ENCODE results near the gene LTBP3. TPM values are rescaled to one million over a fixed set of nuclear protein-coding genes. Genes with fewer than 3 reads are reported as not detected.

Gene LTBP3
- total RNA-seq, 1 donor, result 23.7 TPM

DNA sequence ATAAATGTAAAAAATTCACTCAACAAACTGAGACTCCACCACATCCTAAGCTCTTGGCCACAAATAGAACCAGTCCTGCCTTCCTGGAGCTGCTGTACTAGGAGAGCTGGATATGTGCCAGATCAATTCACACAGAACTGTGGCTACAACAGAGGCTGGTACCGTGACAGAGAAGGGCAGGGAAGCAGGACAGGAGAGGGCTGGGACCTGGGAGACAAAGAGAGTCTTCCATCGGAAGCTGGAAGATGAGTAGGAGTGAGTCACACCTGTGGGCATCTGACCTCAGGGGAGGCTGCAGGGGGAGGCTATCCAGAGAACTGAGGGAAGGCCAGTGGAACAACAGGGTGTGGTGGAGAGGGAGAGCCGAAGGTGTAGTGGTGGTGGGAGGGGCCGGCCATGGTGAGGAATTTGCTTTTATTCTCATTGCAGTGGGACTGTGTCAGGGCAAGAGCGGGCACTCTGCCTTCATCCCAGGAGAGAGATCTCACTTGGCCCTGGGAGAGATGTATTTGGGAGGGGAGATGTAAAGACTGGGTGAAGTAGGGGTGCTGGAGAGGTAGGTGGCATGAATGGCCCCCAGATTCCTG, 1.9 kb upstream of the LTBP3 start:
- TF ChIP-seq, protein P1, sequence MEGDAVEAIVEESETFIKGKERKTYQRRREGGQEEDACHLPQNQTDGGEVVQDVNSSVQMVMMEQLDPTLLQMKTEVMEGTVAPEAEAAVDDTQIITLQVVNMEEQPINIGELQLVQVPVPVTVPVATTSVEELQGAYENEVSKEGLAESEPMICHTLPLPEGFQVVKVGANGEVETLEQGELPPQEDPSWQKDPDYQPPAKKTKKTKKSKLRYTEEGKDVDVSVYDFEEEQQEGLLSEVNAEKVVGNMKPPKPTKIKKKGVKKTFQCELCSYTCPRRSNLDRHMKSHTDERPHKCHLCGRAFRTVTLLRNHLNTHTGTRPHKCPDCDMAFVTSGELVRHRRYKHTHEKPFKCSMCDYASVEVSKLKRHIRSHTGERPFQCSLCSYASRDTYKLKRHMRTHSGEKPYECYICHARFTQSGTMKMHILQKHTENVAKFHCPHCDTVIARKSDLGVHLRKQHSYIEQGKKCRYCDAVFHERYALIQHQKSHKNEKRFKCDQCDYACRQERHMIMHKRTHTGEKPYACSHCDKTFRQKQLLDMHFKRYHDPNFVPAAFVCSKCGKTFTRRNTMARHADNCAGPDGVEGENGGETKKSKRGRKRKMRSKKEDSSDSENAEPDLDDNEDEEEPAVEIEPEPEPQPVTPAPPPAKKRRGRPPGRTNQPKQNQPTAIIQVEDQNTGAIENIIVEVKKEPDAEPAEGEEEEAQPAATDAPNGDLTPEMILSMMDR (IDR thresholded peaks at IDR 0.05; ENCODE audit: insufficient read depth, low read depth, low read length), result no peak
- H3K4me3 ChIP-seq (ENCODE audit: low read depth, low read length), result no peak overlapping the region
- peak; percentile 23 for DNase-seq (ENCODE audit: low read depth)

DNA sequence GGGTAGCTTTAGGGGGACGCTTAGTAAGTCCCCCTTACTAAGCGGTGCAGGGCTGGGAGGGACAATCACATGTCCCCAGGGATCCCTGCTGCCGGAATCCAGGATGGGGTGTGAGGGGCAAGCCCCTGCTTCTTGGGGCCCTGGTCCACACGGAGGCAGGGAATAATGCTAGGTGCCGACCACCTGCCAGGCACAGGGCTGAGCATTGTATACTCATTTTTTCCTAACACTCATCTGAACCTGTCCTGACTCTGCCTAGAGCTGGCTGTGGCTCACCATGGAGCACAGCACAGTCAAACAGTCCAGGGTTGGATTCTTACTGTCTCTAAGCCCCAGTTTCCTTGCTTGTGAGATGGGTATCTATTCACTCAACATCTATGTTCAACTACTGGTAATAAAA, 1.4 kb upstream of the LTBP3 start:
- DNase-seq (ENCODE audit: low read depth), result no peak
- TF ChIP-seq, protein P1 (IDR thresholded peaks at IDR 0.05; ENCODE audit: insufficient read depth, low read depth, low read length), result no peak
- H3K4me3 ChIP-seq (ENCODE audit: low read depth, low read length), result no peak overlapping the region

DNA sequence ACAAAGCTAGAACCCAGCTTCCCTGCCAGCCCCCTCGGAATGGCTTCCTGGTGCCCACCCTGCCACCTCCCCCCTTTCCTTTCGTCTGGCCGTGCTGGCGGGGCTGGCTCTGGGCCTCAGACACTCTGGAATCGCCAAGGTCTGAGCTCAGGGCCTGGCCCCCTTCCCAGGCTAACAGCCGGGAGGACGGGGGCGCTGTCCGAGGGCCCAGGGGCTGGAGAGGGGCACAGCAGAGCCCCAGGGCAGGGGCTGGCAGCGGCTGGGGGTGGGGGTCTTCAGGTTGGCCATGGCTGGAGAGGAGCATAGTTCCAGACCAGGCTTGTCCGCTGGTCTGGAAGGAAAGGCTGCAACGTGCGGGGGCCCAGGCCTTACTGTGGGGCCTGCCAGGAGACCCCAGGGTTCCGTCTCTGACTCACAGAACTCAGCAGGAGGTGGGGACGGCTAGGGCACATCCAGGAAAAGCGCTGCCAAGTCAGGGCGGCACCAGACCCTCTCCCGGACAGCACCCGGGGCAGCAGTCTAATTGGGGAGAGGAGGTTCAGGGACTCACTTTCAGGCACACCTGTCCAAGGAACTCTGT, 861 bp upstream of the LTBP3 start:
- H3K4me3 ChIP-seq (ENCODE audit: low read depth, low read length), result peak overlapping the region; percentile 62
- TF ChIP-seq, protein P1 (IDR thresholded peaks at IDR 0.05; ENCODE audit: insufficient read depth, low read depth, low read length), result no peak
- peak; percentile 32 for DNase-seq (ENCODE audit: low read depth)

DNA sequence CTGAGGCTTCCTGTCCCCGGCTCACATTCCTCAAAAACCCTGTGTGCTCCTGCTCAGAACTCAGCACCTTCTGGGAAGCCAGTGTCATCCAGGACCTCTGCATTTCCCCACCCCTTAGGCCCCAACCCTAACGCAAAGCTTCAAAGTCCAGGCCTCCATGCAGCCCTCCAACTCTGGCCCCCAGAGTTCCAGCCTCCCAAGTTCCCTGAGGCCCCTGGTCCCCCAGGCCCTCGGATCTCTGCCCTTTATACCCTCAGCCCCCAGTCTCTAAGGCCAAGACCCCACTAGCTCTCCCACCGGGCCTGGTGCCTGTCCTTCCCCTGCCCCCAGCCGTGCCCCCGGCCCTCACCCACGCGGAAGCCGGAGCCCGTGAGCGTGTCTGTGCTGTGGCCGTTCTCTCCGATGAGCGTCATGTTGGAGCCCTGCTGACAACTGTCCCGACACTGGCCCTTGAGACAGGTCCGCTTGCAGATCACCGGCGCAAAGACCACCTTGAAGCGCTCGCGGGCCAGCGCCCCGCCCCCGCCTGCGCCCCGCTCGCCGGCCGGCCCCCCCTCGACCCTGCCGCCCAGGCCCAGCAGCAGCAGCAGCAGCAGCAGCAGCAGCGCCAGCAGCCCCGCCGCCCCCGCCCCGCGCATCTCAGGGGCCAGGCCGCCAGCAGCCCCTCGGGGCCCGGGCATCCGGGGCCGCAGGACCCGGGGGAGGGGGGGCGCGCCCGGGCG, 718 bp downstream of the LTBP3 start:
- H3K4me3 ChIP-seq (ENCODE audit: low read depth, low read length), result peak overlapping the region; percentile 66
- peak; percentile 32 for DNase-seq (ENCODE audit: low read depth)
- TF ChIP-seq, protein P1 (IDR thresholded peaks at IDR 0.05; ENCODE audit: insufficient read depth, low read depth, low read length), result no peak

DNA sequence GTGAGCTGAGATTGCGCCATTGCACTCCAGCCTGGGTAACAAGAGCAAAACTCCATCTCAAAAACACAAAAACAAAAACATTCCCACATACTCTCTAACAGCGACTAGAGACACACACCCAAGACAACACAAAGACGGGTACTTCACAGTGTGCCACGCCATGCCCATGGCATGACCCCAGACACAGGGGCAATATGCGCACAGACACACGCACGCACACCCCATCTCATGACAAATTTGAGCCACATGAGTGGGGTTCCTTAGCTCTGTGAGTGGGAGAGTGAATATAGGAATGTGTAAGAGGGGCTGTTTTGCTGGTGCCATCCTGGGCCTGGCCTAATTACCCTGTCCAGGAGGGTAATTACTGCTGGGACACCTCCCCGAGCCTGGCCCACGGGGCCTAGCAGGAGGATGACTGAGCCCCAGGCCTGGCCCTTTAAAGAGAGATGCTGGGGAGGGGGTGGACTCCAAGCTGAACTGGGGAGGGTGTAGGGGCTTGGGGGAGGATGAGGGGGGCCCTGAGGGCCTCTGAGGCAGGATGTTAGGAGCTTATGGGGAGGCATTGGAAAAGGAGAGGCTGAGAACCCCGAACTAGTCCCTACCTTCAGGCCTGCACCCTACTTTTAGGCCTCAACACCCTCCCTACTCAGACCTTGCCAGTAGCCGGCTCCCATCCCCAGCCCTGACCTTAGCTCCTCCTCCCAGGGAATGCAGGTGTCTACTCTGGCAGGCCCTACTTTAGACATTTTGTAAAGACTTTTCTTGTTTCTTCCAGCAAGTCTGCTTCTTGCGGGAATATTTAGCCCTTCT, 1.5 kb downstream of the LTBP3 start:
- TF ChIP-seq, protein P1 (IDR thresholded peaks at IDR 0.05; ENCODE audit: insufficient read depth, low read depth, low read length), result no peak
- H3K4me3 ChIP-seq (ENCODE audit: low read depth, low read length), result peak overlapping the region; percentile 66
- DNase-seq (ENCODE audit: low read depth), result no peak

DNA sequence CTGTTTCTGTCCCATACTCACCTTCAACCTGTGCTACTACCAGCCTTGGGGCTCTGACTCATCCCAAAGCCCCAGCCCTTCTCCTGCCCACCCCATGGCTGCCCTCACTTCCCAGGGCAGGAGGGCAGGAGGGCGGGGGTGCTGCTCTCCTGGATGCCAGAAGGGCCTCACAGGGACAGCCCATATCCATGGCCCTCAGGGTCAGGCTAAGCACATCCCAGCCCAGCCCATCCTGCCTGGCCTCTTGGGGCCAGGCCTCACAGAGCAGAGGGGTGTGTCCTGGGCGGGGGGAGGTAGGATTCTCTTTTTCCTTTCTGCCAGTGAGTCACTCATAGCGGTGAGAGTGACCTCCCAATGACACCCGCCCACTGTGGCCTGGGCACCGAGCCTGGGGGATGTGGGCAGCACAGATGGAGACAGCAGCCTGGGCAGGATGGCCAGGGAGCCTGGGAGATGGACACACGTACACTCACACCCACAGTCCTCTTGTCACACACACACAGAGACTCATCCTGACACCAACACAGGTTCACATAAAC, 2.4 kb downstream of the LTBP3 start:
- no peak overlapping the region for H3K4me3 ChIP-seq (ENCODE audit: low read depth, low read length)
- DNase-seq (ENCODE audit: low read depth), result peak; percentile 80
- TF ChIP-seq, protein P1 (IDR thresholded peaks at IDR 0.05; ENCODE audit: insufficient read depth, low read depth, low read length), result no peak
